ENCODE results near the gene SUGP2. TPM values are rescaled to one million over a fixed set of nuclear protein-coding genes. Genes with fewer than 3 reads are reported as not detected.

Gene SUGP2
- total RNA-seq, 1 donor from 2014 or later, result 123 TPM

GRCh38 chr19:19028526-19028925, 4.8 kb downstream of the SUGP2 start:
- H3K9ac ChIP-seq, result no peak overlapping the region
- no peak overlapping the region for H3K4me3 Mint-ChIP-seq
- H3K27me3 ChIP-seq, result no peaks in the 10 kb centered on the region
- no peak overlapping the region for H3K4me3 ChIP-seq
- H3K36me3 ChIP-seq, result no peaks in the 10 kb centered on the region
- H3K27ac Mint-ChIP-seq, result peak overlapping the region; percentile 62
- no peaks in the 10 kb centered on the region for H3K9me3 Mint-ChIP-seq
- H3K4me1 Mint-ChIP-seq, result peaks cover 17% of the 10 kb centered on the region
- peaks cover 15% of the 10 kb centered on the region for H3F3A ChIP-seq (ENCODE audit: low read depth)
- TF ChIP-seq CTCF (IDR thresholded peaks at IDR 0.05), result no peak
- TF ChIP-seq EZH2 (IDR thresholded peaks at IDR 0.05), result no peak
- TF ChIP-seq EZH2phosphoT487 (IDR thresholded peaks at IDR 0.05), result no peak
- no peak overlapping the region for H3K4me2 ChIP-seq
- H3K27ac ChIP-seq, result no peak overlapping the region
- no peaks in the 10 kb centered on the region for H3K9me3 ChIP-seq (ENCODE audit: low read depth)
- H3K36me3 Mint-ChIP-seq, result peaks cover 40% of the 10 kb centered on the region
- DNase-seq (ENCODE audit: low spot score), result no peak
- no peak overlapping the region for H2AFZ ChIP-seq (replicated peaks)
- H3K79me2 ChIP-seq (ENCODE audit: low read depth), result peaks cover 76% of the 10 kb centered on the region
- peaks cover 85% of the 10 kb centered on the region for H4K20me1 ChIP-seq (ENCODE audit: low read depth)
- H3K27me3 Mint-ChIP-seq (ENCODE audit: insufficient read depth, low read depth), result no peaks in the 10 kb centered on the region
- peaks cover 4% of the 10 kb centered on the region for H3K4me1 ChIP-seq

GRCh38 chr19:19027228-19027627, 6.1 kb downstream of the SUGP2 start:
- H2AFZ ChIP-seq (replicated peaks), result no peak overlapping the region
- no peak for DNase-seq (ENCODE audit: low spot score)
- H3K27ac ChIP-seq, result no peak overlapping the region
- no peaks in the 10 kb centered on the region for H3K9me3 ChIP-seq (ENCODE audit: low read depth)
- peaks cover 90% of the 10 kb centered on the region for H4K20me1 ChIP-seq (ENCODE audit: low read depth)
- Mint-ChIP-seq H3K27ac (no peak overlapping the region), H3K36me3 (peaks cover 41% of the 10 kb centered on the region), H3K4me1 (peaks cover 15% of the 10 kb centered on the region), H3K27me3 (ENCODE audit: insufficient read depth, low read depth) (no peaks in the 10 kb centered on the region), H3K9me3 (no peaks in the 10 kb centered on the region), H3K4me3 (no peak overlapping the region)
- H3K79me2 ChIP-seq (ENCODE audit: low read depth), result peaks cover 79% of the 10 kb centered on the region
- no peak overlapping the region for H3K4me2 ChIP-seq
- H3K4me1 ChIP-seq, result peaks cover 4% of the 10 kb centered on the region
- no peaks in the 10 kb centered on the region for H3K27me3 ChIP-seq
- peaks cover 5% of the 10 kb centered on the region for H3F3A ChIP-seq (ENCODE audit: low read depth)
- no peak overlapping the region for H3K9ac ChIP-seq
- H3K4me3 ChIP-seq, result no peak overlapping the region
- H3K36me3 ChIP-seq, result no peaks in the 10 kb centered on the region
- TF ChIP-seq EZH2 (IDR thresholded peaks at IDR 0.05) (no peak), CTCF (IDR thresholded peaks at IDR 0.05) (no peak), EZH2phosphoT487 (IDR thresholded peaks at IDR 0.05) (no peak)

- no peaks in the 10 kb centered on the region for H3K27me3 ChIP-seq
- no peak overlapping the region for H3K27ac ChIP-seq
- H3K36me3 Mint-ChIP-seq, result peaks cover 41% of the 10 kb centered on the region
Measured at GRCh38 chr19:19026299-19026971, 6.9 kb downstream of the SUGP2 start.

More at GRCh38 chr19:19026299-19026971, 6.9 kb downstream of the SUGP2 start:
- no peaks in the 10 kb centered on the region for H3K9me3 ChIP-seq (ENCODE audit: low read depth)
- no peak overlapping the region for H3K4me2 ChIP-seq
- peaks cover 79% of the 10 kb centered on the region for H3K79me2 ChIP-seq (ENCODE audit: low read depth)
- TF ChIP-seq EZH2phosphoT487 (IDR thresholded peaks at IDR 0.05), result no peak
- TF ChIP-seq EZH2 (IDR thresholded peaks at IDR 0.05), result no peak
- TF ChIP-seq CTCF (IDR thresholded peaks at IDR 0.05), result no peak
- no peak overlapping the region for H2AFZ ChIP-seq (replicated peaks)
- Mint-ChIP-seq H3K9me3 (no peaks in the 10 kb centered on the region), H3K4me1 (peaks cover 10% of the 10 kb centered on the region), H3K4me3 (no peak overlapping the region), H3K27ac (no peak overlapping the region), H3K27me3 (ENCODE audit: insufficient read depth, low read depth) (no peaks in the 10 kb centered on the region)
- DNase-seq (ENCODE audit: low spot score), result peak; percentile 7
- H3K4me1 ChIP-seq, result no peaks in the 10 kb centered on the region
- no peak overlapping the region for H3K9ac ChIP-seq
- peaks cover 83% of the 10 kb centered on the region for H4K20me1 ChIP-seq (ENCODE audit: low read depth)
- H3F3A ChIP-seq (ENCODE audit: low read depth), result no peaks in the 10 kb centered on the region
- H3K36me3 ChIP-seq, result no peaks in the 10 kb centered on the region
- H3K4me3 ChIP-seq, result no peak overlapping the region
